ENCODE measurements around the gene KHNYN. TPM values are rescaled to one million over a fixed set of nuclear protein-coding genes. Genes with fewer than 3 reads are reported as not detected.

KHNYN gene
- total RNA-seq, 2 experiments from 2014 or later: 62.5 to 62.9 TPM

DNA sequence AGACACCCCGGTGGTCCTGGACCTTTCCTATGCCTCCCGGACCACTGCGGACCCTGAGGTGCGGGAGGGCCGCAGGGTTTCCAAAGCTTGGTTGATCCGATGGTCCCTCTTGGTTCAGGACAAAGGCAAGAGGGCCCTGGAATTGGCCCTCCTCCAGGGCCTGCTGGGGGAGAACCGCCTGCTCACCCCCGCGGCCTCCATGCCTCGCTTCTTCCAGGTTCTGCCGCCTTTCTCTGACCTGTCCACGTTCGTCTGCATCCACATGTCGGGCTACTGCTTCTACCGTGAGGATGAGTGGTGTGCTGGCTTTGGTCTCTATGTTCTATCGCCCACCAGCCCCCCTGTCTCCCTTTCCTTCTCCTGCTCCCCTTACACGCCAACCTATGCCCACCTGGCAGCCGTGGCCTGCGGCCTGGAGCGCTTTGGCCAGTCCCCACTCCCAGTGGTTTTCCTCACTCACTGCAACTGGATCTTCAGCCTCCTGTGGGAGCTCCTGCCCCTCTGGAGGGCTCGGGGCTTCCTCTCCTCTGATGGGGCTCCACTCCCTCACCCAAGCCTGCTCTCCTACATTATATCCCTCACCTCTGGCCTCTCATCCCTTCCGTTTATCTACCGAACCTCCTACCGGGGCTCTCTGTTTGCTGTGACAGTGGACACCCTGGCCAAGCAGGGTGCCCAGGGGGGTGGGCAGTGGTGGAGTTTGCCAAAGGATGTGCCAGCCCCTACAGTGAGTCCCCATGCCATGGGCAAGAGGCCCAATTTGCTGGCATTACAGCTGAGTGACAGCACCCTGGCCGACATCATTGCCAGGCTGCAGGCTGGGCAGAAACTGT lies 14.1 kb upstream of the KHNYN start:
- H3K27ac Mint-ChIP-seq: no peak overlapping the region
- POLR2A ChIA-PET: no interaction called here

DNA sequence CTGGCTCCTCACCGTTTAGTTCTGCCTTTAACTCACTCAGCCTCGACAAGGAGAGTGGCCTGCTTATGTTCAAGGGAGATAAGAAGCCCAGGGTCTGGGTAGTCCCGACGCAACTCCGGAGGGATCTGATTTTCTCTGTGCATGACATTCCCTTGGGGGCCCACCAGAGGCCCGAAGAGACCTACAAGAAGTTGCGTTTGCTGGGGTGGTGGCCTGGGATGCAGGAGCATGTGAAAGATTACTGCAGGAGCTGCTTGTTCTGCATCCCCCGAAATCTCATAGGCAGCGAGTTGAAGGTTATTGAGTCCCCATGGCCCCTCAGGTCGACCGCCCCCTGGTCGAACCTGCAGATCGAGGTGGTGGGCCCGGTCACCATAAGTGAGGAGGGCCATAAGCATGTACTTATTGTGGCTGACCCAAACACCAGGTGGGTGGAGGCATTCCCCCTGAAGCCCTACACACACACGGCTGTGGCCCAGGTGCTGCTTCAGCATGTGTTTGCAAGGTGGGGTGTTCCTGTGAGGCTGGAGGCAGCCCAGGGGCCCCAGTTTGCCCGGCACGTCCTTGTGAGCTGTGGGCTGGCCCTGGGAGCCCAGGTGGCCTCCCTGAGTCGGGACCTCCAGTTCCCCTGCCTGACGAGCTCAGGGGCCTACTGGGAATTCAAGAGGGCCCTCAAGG lies 13.4 kb upstream of the KHNYN start:
- H3K27ac Mint-ChIP-seq: no peak overlapping the region
- H3K4me1 Mint-ChIP-seq (ENCODE audit: low read depth): no peaks in the 10 kb centered on the region
- POLR2A ChIA-PET: no interaction called here
- H3K9me3 Mint-ChIP-seq: no peaks in the 10 kb centered on the region
- intact Hi-C loops (cut with micrococcal nuclease): no loop called here
- peaks cover 6% of the 10 kb centered on the region for H3K27me3 Mint-ChIP-seq
- CTCF ChIA-PET: no interaction called here
- no peak overlapping the region for H3K4me3 Mint-ChIP-seq
- H3K36me3 Mint-ChIP-seq: no peaks in the 10 kb centered on the region
- DNase-seq: no peak

More for the DNA sequence above, 14.1 kb upstream of the KHNYN start:
- intact Hi-C loops (cut with micrococcal nuclease): no loop called here
- CTCF ChIA-PET: interaction anchor here (1.1 kb wide), 1 partner anchor 16 kb away, joined by 4 read pairs; no protein-coding TSS in a partner anchor
- Mint-ChIP-seq H3K4me3 (no peak overlapping the region), H3K9me3 (no peaks in the 10 kb centered on the region), H3K4me1 (ENCODE audit: low read depth) (no peaks in the 10 kb centered on the region), H3K27me3 (peaks cover 7% of the 10 kb centered on the region), H3K36me3 (no peaks in the 10 kb centered on the region)
- no peak for DNase-seq

DNA sequence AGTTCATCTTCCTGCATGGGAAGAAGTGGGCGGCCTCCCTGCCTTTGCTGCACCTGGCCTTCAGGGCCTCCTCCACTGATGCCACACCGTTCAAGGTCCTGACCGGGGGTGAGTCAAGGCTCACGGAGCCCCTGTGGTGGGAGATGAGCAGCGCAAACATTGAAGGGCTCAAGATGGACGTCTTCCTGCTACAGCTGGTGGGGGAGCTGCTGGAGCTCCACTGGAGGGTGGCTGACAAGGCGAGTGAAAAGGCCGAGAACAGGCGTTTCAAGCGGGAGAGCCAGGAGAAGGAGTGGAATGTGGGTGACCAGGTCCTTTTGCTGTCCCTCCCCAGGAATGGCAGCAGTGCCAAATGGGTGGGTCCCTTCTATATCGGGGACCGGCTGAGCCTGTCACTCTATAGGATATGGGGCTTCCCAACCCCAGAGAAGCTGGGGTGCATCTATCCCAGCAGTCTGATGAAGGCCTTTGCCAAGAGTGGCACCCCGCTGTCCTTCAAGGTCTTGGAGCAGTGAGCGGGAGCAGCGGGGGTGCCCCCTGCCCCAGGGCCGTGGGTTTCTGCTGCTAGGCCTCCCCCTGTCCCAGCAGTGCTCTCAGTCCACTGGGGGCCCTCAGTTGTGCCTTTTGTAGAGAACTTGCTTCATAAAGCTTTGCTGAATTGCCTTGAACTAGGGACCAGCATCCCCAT lies 12.7 kb upstream of the KHNYN start:
- H3K9me3 Mint-ChIP-seq: no peaks in the 10 kb centered on the region
- POLR2A ChIA-PET: no interaction called here
- no peaks in the 10 kb centered on the region for H3K4me1 Mint-ChIP-seq (ENCODE audit: low read depth)
- no peak overlapping the region for H3K4me3 Mint-ChIP-seq
- no peaks in the 10 kb centered on the region for H3K36me3 Mint-ChIP-seq
- peak; percentile 4 for DNase-seq
- peaks cover 6% of the 10 kb centered on the region for H3K27me3 Mint-ChIP-seq
- intact Hi-C loops (cut with micrococcal nuclease): no loop called here
- CTCF ChIA-PET: no interaction called here
- H3K27ac Mint-ChIP-seq: no peak overlapping the region

DNA sequence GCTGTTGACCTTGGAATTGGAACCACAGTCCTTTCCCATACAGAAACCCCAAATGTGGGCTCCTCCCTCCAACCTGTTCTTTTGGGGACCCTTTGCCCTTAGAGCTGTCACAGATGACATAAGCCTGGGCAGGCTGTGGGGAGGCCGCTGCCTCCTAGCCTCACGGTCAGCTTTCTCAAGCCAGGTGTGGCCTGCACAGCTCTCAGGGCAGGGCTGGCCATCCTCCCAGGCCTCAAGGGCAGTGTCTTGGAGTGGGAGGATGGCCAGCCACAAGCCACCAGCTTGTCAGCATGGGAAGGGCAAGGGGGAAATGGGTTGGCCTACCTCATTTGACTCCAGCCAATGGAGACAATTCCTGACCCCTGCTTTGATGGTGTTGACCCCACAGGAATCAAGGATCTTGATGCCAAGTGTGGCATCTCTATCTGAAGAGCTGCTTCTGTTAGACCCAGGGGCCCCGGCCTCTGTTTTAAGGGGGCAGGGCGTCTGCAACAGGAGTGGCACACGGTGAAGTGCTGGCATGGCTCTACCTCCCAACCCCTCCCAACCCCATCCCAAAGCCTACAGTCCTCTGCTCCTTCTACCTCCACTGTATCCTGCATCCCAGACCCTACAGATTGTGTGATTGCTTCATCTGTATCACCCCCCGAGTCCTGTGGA lies 11.8 kb upstream of the KHNYN start:
- H3K36me3 Mint-ChIP-seq: no peaks in the 10 kb centered on the region

DNA sequence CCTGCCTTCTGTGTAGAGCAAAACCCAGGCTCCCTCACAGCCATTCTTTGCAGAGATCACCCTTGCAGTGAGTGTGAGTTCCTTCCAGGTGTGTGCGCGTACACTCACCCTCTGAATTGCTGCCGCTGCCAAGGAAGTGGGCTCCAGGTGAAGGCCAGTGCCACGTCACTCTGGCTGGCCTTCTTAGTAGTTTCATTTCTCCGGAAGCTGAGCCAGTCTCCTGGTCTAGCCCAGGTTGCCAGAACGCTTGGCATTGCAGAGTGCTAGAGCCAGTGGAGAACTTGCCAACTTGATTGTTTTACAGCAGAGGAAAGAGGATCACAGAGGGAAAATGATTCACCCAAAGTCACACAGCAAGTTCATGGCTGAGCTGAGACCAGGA lies 11.3 kb upstream of the KHNYN start:
- Mint-ChIP-seq H3K9me3 (no peaks in the 10 kb centered on the region), H3K4me3 (no peak overlapping the region), H3K27me3 (peaks cover 6% of the 10 kb centered on the region), H3K27ac (no peak overlapping the region), H3K4me1 (ENCODE audit: low read depth) (no peaks in the 10 kb centered on the region), H3K36me3 (no peaks in the 10 kb centered on the region)
- intact Hi-C loops (cut with micrococcal nuclease): no loop called here
- CTCF ChIA-PET: interaction anchor here (1.0 to 2.0 kb wide), 6 partner anchors 9 to 110 kb away, joined by 3 to 9 read pairs (median 4); no protein-coding TSS in a partner anchor
- POLR2A ChIA-PET: interaction anchor here (1.4 kb wide), 1 partner anchor 12 kb away, joined by 6 read pairs; the partner anchor contains the start of gene KHNYN
- DNase-seq: no peak

More for the DNA sequence above, 11.8 kb upstream of the KHNYN start:
- no peak overlapping the region for H3K27ac Mint-ChIP-seq
- H3K9me3 Mint-ChIP-seq: no peaks in the 10 kb centered on the region
- no peaks in the 10 kb centered on the region for H3K4me1 Mint-ChIP-seq (ENCODE audit: low read depth)
- intact Hi-C loops (cut with micrococcal nuclease): no loop called here
- CTCF ChIA-PET: interaction anchor here (1.0 to 2.0 kb wide), 4 partner anchors 8 to 85 kb away, joined by 3 to 9 read pairs (median 4); no protein-coding TSS in a partner anchor
- no peak overlapping the region for H3K4me3 Mint-ChIP-seq
- DNase-seq: no peak
- peaks cover 6% of the 10 kb centered on the region for H3K27me3 Mint-ChIP-seq
- POLR2A ChIA-PET: no interaction called here

DNA sequence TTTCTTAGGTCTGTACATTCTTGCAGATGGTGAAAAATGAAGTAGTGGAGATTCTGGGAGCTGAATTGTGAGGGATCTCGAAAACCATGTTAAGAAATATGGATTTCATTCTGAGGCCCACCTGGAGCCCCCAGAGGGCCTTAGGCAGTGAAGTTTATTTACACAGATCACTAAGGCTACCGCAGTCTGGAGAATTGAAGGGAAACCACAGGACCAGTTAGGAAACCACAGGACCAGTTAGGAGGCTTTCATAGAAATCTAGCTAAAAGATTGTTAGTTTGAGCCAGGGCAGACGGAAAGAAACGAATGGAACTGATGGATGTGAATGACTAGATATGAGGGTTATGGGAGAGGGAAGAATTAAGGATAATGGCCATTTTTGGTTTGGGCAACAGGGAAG lies 7.5 kb upstream of the KHNYN start:
- CTCF ChIA-PET: interaction anchor here (2.2 to 2.7 kb wide), 2 partner anchors 9 to 13 kb away, joined by 5 to 23 read pairs; no protein-coding TSS in a partner anchor
- DNase-seq: peak; percentile 7
- Mint-ChIP-seq H3K9me3 (no peaks in the 10 kb centered on the region), H3K27ac (no peak overlapping the region), H3K27me3 (peaks cover 3% of the 10 kb centered on the region), H3K4me1 (ENCODE audit: low read depth) (peaks cover 21% of the 10 kb centered on the region), H3K36me3 (no peaks in the 10 kb centered on the region), H3K4me3 (no peak overlapping the region)
- intact Hi-C loops (cut with micrococcal nuclease): no loop called here
- POLR2A ChIA-PET: no interaction called here

DNA sequence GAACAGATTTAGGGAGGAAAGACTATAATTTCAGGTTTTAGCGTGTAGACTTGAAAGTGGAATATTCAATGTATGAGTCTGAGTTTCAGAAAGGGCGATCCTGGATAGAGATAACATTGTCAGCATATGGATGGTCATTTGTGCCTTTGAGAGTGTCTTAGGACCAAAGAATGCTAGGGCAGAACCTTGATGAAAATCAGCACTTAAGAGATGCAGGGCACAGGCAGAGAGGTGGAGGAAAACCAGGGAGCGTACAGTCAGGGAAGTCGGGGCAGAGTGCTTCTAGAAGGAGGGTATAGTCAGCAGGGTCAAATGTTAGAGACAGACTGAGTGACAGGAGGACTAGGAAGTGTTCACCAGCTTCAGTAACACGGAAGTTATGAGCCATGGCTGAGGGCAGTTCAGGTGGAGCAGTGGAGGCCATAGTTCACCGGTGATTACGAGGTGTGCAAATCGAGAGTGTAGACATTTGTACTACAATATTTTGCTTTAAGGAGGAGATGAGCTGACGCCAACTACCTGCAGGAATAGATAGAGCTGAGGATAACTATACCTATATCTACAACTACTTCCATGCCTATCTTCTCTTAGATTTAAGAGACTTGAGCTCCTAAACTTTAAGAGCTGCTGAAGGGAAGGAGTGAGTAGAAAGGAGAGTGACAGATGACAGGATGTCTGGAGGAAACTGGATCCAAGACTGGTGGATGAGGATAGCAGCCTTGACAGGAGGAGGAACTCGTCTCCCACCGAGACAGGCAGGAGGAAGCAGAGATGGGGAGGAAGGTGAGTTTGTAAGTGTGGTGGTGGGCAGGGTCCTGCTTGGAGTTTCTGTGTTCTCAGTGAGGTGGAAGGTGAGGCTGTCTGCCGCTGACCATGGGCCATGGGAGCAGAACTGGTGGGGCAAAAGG lies 6.8 kb upstream of the KHNYN start:
- H3K36me3 Mint-ChIP-seq: no peaks in the 10 kb centered on the region
- peaks cover 3% of the 10 kb centered on the region for H3K27me3 Mint-ChIP-seq
- H3K27ac Mint-ChIP-seq: no peak overlapping the region
- peaks cover 24% of the 10 kb centered on the region for H3K4me1 Mint-ChIP-seq (ENCODE audit: low read depth)
- H3K4me3 Mint-ChIP-seq: no peak overlapping the region
- peak; percentile 8 for DNase-seq
- POLR2A ChIA-PET: no interaction called here
- H3K9me3 Mint-ChIP-seq: no peaks in the 10 kb centered on the region
- intact Hi-C loops (cut with micrococcal nuclease): no loop called here
- CTCF ChIA-PET: interaction anchor here (0.6 to 21.1 kb wide), 7 partner anchors 8 to 94 kb away, joined by 3 to 968 read pairs (median 8); partner anchors contain the start of genes ADCY4 and RIPK3

DNA sequence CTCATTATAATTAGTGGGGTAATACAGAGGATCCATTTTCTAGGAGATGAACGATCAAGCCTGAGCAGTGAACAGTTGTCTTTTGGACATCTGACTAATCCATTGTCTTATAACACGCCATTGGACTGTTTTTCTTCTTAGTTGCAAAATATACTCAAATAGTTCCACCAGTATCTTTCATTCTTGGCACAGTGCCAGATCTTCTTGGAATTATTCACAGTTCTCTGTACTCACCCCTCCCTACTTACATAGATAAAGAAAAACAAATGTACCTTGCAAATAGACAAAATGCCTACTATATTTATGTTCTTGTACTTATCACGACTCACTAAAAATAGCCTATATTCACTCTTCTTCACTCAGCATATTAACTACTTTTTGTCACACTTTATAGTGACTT lies 4.0 kb upstream of the KHNYN start:
- Mint-ChIP-seq H3K4me3 (no peak overlapping the region), H3K36me3 (no peaks in the 10 kb centered on the region), H3K9me3 (no peaks in the 10 kb centered on the region), H3K27ac (peak overlapping the region; percentile 70), H3K4me1 (ENCODE audit: low read depth) (peaks cover 33% of the 10 kb centered on the region), H3K27me3 (no peaks in the 10 kb centered on the region)
- ChIA-PET POLR2A (interaction anchor here (1.0 to 1.5 kb wide), 3 partner anchors 9 to 17 kb away, joined by 3 to 8 read pairs (median 3); partner anchors contain the start of gene SDR39U1), CTCF (interaction anchor here (0.6 to 21.1 kb wide), 8 partner anchors 11 to 118 kb away, joined by 3 to 968 read pairs (median 6); partner anchors contain the start of genes ADCY4, CIDEB, LTB4R and LTB4R2)
- intact Hi-C loops (cut with micrococcal nuclease): no loop called here
- peak; percentile 3 for DNase-seq

DNA sequence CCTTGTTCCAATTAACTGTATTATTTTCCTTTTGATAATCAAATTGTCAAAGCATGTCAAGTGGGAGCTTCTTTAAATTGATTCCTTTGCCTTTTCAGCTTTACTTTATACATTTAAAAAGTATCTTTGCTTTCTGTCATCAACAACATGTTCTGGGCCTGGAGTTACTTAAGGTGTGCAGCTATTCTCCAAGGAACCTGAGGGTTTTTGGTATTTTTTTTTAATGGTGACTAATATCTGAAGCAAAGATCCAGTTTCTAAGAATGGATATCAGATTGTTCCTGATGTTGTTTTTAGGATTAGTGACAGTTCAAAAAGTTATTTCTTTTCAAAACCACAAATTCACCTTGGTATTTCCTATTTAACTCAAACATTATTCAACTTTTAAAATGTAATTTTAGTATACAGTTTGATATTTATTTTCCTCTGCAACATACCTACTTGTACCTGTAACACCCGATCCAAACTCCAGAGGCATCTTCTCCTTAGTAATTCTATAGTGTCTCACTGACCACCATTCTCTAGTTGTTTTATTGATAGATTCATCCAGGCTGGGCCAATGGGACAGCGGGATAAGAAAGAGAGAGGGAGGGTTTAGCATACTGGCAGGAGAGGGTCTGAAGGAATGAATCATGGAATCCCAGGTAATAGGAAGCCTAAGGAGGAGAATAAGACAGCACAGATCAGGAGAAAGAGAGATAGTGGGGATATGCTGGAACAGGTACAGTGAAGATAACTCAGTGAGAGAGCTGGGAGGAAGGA lies 3.4 kb upstream of the KHNYN start:
- no peak overlapping the region for H3K4me3 Mint-ChIP-seq
- ChIA-PET POLR2A (interaction anchor here (1.0 kb wide), 1 partner anchor 15 kb away, joined by 3 read pairs; no protein-coding TSS in a partner anchor), CTCF (interaction anchor here (0.6 to 21.1 kb wide), 5 partner anchors 60 to 118 kb away, joined by 4 to 968 read pairs (median 8); partner anchors contain the start of genes ADCY4, CIDEB, LTB4R and LTB4R2)
- H3K4me1 Mint-ChIP-seq (ENCODE audit: low read depth): peaks cover 39% of the 10 kb centered on the region
- no peaks in the 10 kb centered on the region for H3K9me3 Mint-ChIP-seq
- no peaks in the 10 kb centered on the region for H3K36me3 Mint-ChIP-seq
- H3K27me3 Mint-ChIP-seq: no peaks in the 10 kb centered on the region
- intact Hi-C loops (cut with micrococcal nuclease): no loop called here
- DNase-seq: no peak
- H3K27ac Mint-ChIP-seq: peak overlapping the region; percentile 70

DNA sequence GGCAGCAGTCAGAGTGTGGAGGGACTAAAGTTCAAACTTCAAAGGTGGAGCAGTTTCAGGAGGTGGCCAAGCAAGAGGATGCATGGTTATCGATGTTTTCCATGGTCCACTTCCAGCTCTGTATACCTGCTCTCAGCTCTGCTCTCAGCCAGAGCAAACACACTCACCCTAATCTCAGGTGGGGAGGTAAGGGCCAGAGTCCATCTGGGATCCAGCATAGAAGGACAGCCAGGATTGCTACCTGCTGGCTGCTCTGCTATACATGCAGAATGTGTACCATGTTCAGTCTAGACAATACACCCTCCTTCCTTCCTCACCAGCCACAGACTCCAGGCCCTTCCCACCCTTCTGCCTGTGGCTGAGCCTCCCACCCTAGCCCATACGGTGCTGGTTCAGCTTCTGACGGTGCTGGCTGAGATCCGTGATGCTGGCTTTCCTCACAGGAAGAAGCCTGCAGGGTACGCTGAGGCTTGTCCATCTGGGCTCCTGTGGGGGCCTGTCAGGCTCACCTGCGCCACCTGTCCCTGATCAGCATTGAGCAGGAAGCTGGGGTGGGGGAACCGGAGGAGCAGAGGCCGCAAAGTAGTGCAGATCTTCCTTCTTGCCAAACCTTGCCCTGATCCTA lies 2.7 kb upstream of the KHNYN start:
- POLR2A ChIA-PET: interaction anchor here (0.8 kb wide), 1 partner anchor 10 kb away, joined by 3 read pairs; no protein-coding TSS in a partner anchor
- H3K4me1 Mint-ChIP-seq (ENCODE audit: low read depth): peaks cover 45% of the 10 kb centered on the region
- H3K27ac Mint-ChIP-seq: peak overlapping the region; percentile 28

More for the DNA sequence above, 2.7 kb upstream of the KHNYN start:
- Mint-ChIP-seq H3K36me3 (peaks cover 4% of the 10 kb centered on the region), H3K4me3 (no peak overlapping the region), H3K27me3 (no peaks in the 10 kb centered on the region), H3K9me3 (no peaks in the 10 kb centered on the region)
- peak; percentile 11 for DNase-seq
- CTCF ChIA-PET: interaction anchor here (0.6 to 21.1 kb wide), 5 partner anchors 56 to 119 kb away, joined by 3 to 968 read pairs (median 8); partner anchors contain the start of genes ADCY4, CIDEB, LTB4R and LTB4R2
- intact Hi-C loops (cut with micrococcal nuclease): no loop called here
